ENCODE results near the gene DRAM1. TPM values are rescaled to one million over a fixed set of nuclear protein-coding genes. Genes with fewer than 3 reads are reported as not detected.

Gene DRAM1
- total RNA-seq, 2 experiments from 2014 or later, result 4.0 TPM

DNA sequence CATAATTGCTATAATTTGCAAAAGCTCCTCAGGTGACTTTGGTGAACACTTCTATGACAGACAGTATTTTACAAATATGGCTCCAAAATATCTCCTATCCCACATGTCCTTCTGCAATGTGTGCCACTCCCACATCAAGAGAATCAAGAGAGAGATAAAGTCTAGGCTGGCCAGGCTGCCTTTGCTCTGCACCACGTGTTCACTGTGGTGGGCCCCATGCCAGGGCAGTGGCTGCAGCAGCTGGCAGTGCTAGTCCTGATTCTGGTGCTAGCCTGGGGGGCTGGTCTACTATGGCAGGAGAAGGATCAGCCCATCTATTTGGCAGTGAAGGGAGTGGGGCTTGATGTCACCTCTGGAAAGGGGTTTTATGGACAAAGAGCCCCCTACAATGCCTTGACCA, 86.3 kb downstream of the DRAM1 start:
- no peaks in the 10 kb centered on the region for H3K36me3 Mint-ChIP-seq (ENCODE audit: low read depth)
- H3K9me3 Mint-ChIP-seq, result no peaks in the 10 kb centered on the region
- POLR2A ChIA-PET, result no interaction called here
- no peak for DNase-seq
- H3K27ac Mint-ChIP-seq, result no peak overlapping the region
- no peaks in the 10 kb centered on the region for H3K27me3 Mint-ChIP-seq
- H3K4me3 Mint-ChIP-seq, result no peak overlapping the region
- H3K4me1 Mint-ChIP-seq, result peaks cover 14% of the 10 kb centered on the region
- CTCF ChIA-PET, result interaction anchor here (0.8 kb wide), 1 partner anchor 339 kb away, joined by 3 read pairs; no protein-coding TSS in a partner anchor

DNA sequence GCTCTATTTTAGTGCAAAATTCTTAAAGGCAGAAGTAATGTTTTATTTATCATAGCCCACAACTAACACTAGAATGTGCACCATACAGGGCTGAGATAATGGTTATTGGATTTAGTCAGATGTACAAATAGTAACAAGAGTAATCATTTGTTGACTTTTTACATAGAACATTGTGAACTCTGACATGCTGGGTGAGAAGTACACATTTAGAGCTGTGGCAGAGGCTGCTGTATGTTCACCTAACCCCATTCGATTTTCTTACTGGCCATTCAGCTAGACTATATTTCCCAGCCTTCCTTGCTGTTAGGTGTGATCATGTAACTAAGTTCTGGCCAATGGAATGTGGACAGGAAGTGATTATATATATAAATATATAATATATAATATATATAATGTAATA, 89.1 kb downstream of the DRAM1 start:
- CTCF ChIA-PET, result no interaction called here
- Mint-ChIP-seq H3K9me3 (no peaks in the 10 kb centered on the region), H3K36me3 (ENCODE audit: low read depth) (no peaks in the 10 kb centered on the region), H3K4me3 (no peak overlapping the region), H3K27ac (no peak overlapping the region), H3K27me3 (peaks cover 6% of the 10 kb centered on the region), H3K4me1 (peaks cover 18% of the 10 kb centered on the region)
- POLR2A ChIA-PET, result no interaction called here
- no peak for DNase-seq

DNA sequence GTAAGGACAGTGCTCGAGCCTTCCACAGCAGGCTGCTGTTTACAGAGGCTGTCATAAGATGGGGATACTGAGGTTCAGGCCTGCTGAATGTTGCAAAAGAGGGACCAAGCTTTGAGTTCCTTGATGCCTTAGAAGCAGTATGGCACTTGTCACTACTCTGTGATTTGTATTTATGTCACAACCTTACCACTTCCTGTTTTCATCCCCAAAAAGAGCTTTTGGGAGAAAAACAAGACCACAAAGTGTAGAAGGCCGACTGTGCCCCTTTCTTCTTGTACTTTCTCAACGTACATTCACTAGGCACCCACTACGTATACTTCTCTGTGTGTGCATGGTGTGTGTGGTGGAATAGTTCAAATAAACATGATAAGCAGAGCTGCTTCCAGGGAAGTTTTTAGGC, 90.1 kb downstream of the DRAM1 start:
- Mint-ChIP-seq H3K9me3 (no peaks in the 10 kb centered on the region), H3K36me3 (ENCODE audit: low read depth) (no peaks in the 10 kb centered on the region), H3K4me1 (peaks cover 18% of the 10 kb centered on the region), H3K27ac (no peak overlapping the region), H3K27me3 (peaks cover 9% of the 10 kb centered on the region), H3K4me3 (no peak overlapping the region)
- ChIA-PET CTCF (interaction anchor here (0.6 kb wide), 1 partner anchor 188 kb away, joined by 3 read pairs; no protein-coding TSS in a partner anchor), POLR2A (interaction anchor here (1.0 kb wide), 1 partner anchor 94 kb away, joined by 3 read pairs; no protein-coding TSS in a partner anchor)
- no peak for DNase-seq

DNA sequence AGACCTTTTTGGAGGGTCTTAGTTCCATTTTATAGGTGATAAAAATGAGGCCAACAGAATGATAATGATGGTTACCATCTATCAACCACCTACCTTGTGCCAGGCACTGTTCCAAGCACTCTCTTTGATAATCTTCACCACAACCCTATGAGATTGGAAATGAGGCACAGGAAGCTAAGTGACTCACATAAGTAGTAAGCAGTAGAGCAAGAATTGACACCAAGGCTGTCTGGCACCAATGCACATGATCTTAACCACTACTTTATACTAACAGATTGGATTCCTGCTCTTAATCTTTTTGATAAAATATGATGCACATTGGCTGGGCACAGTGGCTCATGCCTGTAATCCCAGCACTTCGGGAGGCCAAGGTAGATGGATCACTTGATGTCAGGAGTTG, 91.4 kb downstream of the DRAM1 start:
- ChIA-PET CTCF (no interaction called here), POLR2A (no interaction called here)
- Mint-ChIP-seq H3K36me3 (ENCODE audit: low read depth) (no peaks in the 10 kb centered on the region), H3K9me3 (no peaks in the 10 kb centered on the region), H3K27ac (no peak overlapping the region), H3K4me1 (peaks cover 18% of the 10 kb centered on the region), H3K27me3 (peaks cover 12% of the 10 kb centered on the region), H3K4me3 (no peak overlapping the region)
- DNase-seq, result no peak

Other genes starting within 250 kb of the DRAM1 start
- gene CHPT1, start 179.9 kb upstream of the DRAM1 start, total RNA-seq, result 10 to 100 TPM; 17.0 to 17.3 TPM
- under 1 TPM; 0.28 to 0.30 TPM for gene SYCP3, start 138.1 kb upstream of the DRAM1 start, total RNA-seq
- 10 to 100 TPM; 55.0 to 57.5 TPM for gene GNPTAB, start 46.6 kb upstream of the DRAM1 start, total RNA-seq
- 10 to 100 TPM; 53.4 to 54.7 TPM for gene WASHC3, start 184.4 kb downstream of the DRAM1 start, total RNA-seq
- 10 to 100 TPM; 59.9 to 65.9 TPM for gene NUP37, start 242.5 kb downstream of the DRAM1 start, total RNA-seq
- 10 to 100 TPM; 18.8 to 25.3 TPM for gene PARPBP, start 242.6 kb downstream of the DRAM1 start, total RNA-seq

Data from activated CD4-positive, alpha-beta memory T cell treated with anti-CD3 and anti-CD28 coated beads, Interleukin-2, amount 10 ng/mL, durations not matched to agents 7 days and 5 days (primary cell).